Sigmoid colon (tissue), 7 donors: ENCODE measurements around the gene EEFSEC. TPM values are rescaled to one million over a fixed set of nuclear protein-coding genes. Genes with fewer than 3 reads are reported as not detected.

Experiments
- DNase-seq: peaks from one replicate; pipeline ENCODE4 v3.0.0-alpha.2; 2019
- H3K27ac ChIP-seq, 4 donors: fragments of 200-600 bp; sonication (generic); one replicate each; pipeline ENCODE4 v1.5.1; 2016 to 2019; ENCODE audit warnings: mild to moderate bottlenecking in 1 of 4
- H3K27me3 ChIP-seq, 3 donors: fragments of 200-600 bp; sonication (generic); one replicate each; pipeline ENCODE4 v1.5.1; 2019; ENCODE audit warnings: mild to moderate bottlenecking in 1 of 3
- H3K36me3 ChIP-seq, 4 donors: fragments of 200-600 bp; sonication (generic); one replicate each; pipeline ENCODE4 v1.5.1; 2016 to 2019
- H3K4me1 ChIP-seq, 4 donors: fragments of 200-600 bp; sonication (generic); one replicate each; pipeline ENCODE4 v1.5.1; 2017 to 2019
- H3K4me3 ChIP-seq, 4 donors: fragments of 200-600 bp; sonication (generic); one replicate each; pipeline ENCODE4 v1.5.1; 2017 to 2019; ENCODE audit warnings: mild to moderate bottlenecking in 2 of 4, moderate library complexity in 1 of 4
- H3K9me3 ChIP-seq, 4 donors: fragments of 200-600 bp in 3 of 4; sonication (generic) in 3 of 4; one replicate each; pipeline versions ENCODE4 v1.5.1 to v1.6.1; 2013 to 2019
- EP300 ChIP-seq, 4 donors: sonication (generic); formaldehyde crosslinking; IDR thresholded peaks; one replicate each; pipeline ENCODE4 v1.6.1; 2017; ENCODE audit warnings: antibody characterized with exemption in 4 of 4
- POLR2A ChIP-seq, 2 donors: fragments of 450-650 bp; IDR thresholded peaks; one replicate each; pipeline ENCODE4 v1.6.1; 2016; ENCODE audit warnings: antibody characterized with exemption in 2 of 2, mild to moderate bottlenecking in 2 of 2, moderate library complexity in 2 of 2
- POLR2AphosphoS5 ChIP-seq, 4 donors: sonication (generic); formaldehyde crosslinking; IDR thresholded peaks; one replicate each; pipeline ENCODE4 v1.6.1; 2017; ENCODE audit warnings: antibody characterized with exemption in 4 of 4
- WGBS, 2 donors: extraction: QIAGEN DNeasy Blood & Tissue Kit; methylation state at CpG; one replicate each; pipeline ENCODE4 v1.1.7; 2013; 5-methylcytosine and 5-hydroxymethylcytosine counted together
- intact Hi-C: fragments of 100-400 bp; cut with DNase I; formaldehyde crosslinking; loops from one replicate; pipeline ENCODE4 v1.15.1; 2023
- polyA plus RNA-seq, 3 donors: library from polyadenylated mRNA; stranded (reverse); fragments of 200-250 nt; gene quantifications; one replicate each; pipeline ENCODE4 v1.2.3, GENCODE V29; 2013
- total RNA-seq, 4 donors: library from RNA; depleted of rRNA; stranded (reverse); fragments of >200 nt; gene quantifications; one replicate each; pipeline ENCODE4 v1.1.0, GENCODE V29; 2016
- TF ChIP-seq, protein P1 (sequence below), 4 experiments: fragments of 450-650 bp in 3 of 4; fragments of 200-600 bp in 1 of 4; IDR thresholded peaks; one replicate each; pipeline ENCODE4 v1.5.1; 2016 to 2019; ENCODE audit warnings: antibody characterized with exemption in 4 of 4, mild to moderate bottlenecking in 3 of 4, moderate library complexity in 2 of 4
- donor health status: healthy with polysubstance abuse.
- donor health status: Bipolar disorder and iron deficiency.
- donor health status: healthy.

EEFSEC gene
- total and polyA plus RNA-seq, 7 donors: 5.3 to 16.1 (median 12.2) TPM

DNA sequence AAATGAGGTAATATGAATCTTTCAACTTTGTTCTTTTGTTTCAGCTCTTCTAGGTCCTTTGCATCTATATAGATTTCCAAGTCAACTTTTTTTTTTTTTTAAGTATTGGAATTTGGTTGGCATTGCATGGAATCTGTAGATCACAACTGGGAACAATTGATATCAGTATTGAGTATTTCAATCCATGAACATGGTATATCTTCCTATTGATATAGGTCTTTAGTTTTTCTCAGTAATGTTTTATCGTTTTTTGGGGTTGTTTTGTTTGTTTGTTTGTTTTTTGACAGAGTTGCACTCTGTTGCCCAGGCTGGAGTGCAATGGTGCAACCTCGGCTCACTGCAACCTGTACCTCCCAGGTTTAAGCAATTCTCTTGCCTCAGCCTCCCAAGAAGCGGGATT, 137.2 kb downstream of the EEFSEC start:
- intact Hi-C loops: no loop called here
- Histone ChIP-seq H3K4me3 (no peak overlapping the region), H3K4me1 (no peaks in the 10 kb centered on the region), H3K27ac (no peak overlapping the region), H3K9me3 (peaks cover 0 to 13% (median 4%) of the 10 kb centered on the region in 4 donors), H3K27me3 (no peaks in the 10 kb centered on the region), H3K36me3 (peaks cover 0 to 5% (median 0%) of the 10 kb centered on the region in 4 donors)
- 91 to 94% methylated on average over 3 of the region's 3 CpGs for WGBS, 2 donors
- no peak for DNase-seq
- TF ChIP-seq POLR2A (IDR thresholded peaks at IDR 0.05) (no peak), EP300 (IDR thresholded peaks at IDR 0.05) (no peak), POLR2AphosphoS5 (IDR thresholded peaks at IDR 0.05) (no peak)
- TF ChIP-seq, protein P1, sequence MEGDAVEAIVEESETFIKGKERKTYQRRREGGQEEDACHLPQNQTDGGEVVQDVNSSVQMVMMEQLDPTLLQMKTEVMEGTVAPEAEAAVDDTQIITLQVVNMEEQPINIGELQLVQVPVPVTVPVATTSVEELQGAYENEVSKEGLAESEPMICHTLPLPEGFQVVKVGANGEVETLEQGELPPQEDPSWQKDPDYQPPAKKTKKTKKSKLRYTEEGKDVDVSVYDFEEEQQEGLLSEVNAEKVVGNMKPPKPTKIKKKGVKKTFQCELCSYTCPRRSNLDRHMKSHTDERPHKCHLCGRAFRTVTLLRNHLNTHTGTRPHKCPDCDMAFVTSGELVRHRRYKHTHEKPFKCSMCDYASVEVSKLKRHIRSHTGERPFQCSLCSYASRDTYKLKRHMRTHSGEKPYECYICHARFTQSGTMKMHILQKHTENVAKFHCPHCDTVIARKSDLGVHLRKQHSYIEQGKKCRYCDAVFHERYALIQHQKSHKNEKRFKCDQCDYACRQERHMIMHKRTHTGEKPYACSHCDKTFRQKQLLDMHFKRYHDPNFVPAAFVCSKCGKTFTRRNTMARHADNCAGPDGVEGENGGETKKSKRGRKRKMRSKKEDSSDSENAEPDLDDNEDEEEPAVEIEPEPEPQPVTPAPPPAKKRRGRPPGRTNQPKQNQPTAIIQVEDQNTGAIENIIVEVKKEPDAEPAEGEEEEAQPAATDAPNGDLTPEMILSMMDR (IDR thresholded peaks at IDR 0.05): no peak

DNA sequence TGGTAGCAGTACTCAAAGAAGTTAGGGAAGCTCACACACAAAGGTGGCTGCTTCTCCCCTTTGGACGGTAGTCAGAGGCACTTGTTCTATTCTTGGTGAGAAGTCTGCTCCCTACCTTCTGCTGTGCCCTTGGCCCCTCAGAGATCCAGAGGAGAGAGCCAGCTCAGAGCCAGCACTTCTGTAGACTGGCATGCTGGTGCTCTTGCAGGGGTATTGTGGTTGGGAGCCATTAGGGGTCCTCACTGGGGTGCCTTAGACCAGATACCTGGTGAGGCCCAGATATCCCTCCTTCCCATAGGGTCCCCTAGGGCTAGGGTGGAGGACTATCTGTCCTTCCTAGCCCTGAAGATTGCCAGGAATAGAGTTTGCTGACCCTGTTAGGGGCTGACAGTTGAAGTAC, 140.6 kb downstream of the EEFSEC start:
- TF ChIP-seq POLR2A (IDR thresholded peaks at IDR 0.05): no peak
- no peak for TF ChIP-seq POLR2AphosphoS5 (IDR thresholded peaks at IDR 0.05)
- no peak for TF ChIP-seq EP300 (IDR thresholded peaks at IDR 0.05)
- TF ChIP-seq, protein P1 (IDR thresholded peaks at IDR 0.05): no peak
- no peaks in the 10 kb centered on the region for H3K4me1 ChIP-seq
- H3K4me3 ChIP-seq: no peak overlapping the region
- H3K9me3 ChIP-seq: peaks cover 0 to 13% (median 4%) of the 10 kb centered on the region in 4 donors
- no peak for DNase-seq
- intact Hi-C loops: no loop called here
- peaks cover 0 to under 1% (median 0%) of the 10 kb centered on the region in 4 donors for H3K36me3 ChIP-seq
- no peak overlapping the region for H3K27ac ChIP-seq
- H3K27me3 ChIP-seq: no peaks in the 10 kb centered on the region
- 95 to 96% methylated on average over 1 of the region's 1 CpG for WGBS, 2 donors

GRCh38 chr3:128294999-128295468, 141.8 kb downstream of the EEFSEC start:
- Histone ChIP-seq H3K4me1 (no peaks in the 10 kb centered on the region), H3K4me3 (no peak overlapping the region), H3K27me3 (no peaks in the 10 kb centered on the region), H3K27ac (no peak overlapping the region), H3K36me3 (no peaks in the 10 kb centered on the region), H3K9me3 (peaks cover 0 to 13% (median 2%) of the 10 kb centered on the region in 4 donors)
- DNase-seq: no peak
- WGBS, 2 donors: 81 to 93% methylated on average over 4 of the region's 4 CpGs
- TF ChIP-seq POLR2AphosphoS5 (IDR thresholded peaks at IDR 0.05) (no peak), POLR2A (IDR thresholded peaks at IDR 0.05) (no peak), EP300 (IDR thresholded peaks at IDR 0.05) (no peak)
- TF ChIP-seq, protein P1 (IDR thresholded peaks at IDR 0.05): no peak
- intact Hi-C loops: no loop called here

GRCh38 chr3:128296469-128297251, 143.4 kb downstream of the EEFSEC start:
- intact Hi-C loops: no loop called here
- Histone ChIP-seq H3K36me3 (no peaks in the 10 kb centered on the region), H3K9me3 (no peaks in the 10 kb centered on the region), H3K4me1 (no peaks in the 10 kb centered on the region), H3K27me3 (no peaks in the 10 kb centered on the region), H3K4me3 (no peak overlapping the region), H3K27ac (no peak overlapping the region)
- TF ChIP-seq POLR2AphosphoS5 (IDR thresholded peaks at IDR 0.05) (no peak), POLR2A (IDR thresholded peaks at IDR 0.05) (no peak), EP300 (IDR thresholded peaks at IDR 0.05) (no peak)
- TF ChIP-seq, protein P1 (IDR thresholded peaks at IDR 0.05): no peak
- WGBS, 2 donors: 93 to 96% methylated on average over 10 of the region's 10 CpGs
- no peak for DNase-seq
